Testis (tissue), 3 donors: Measurements from ENCODE around the gene SNX13. TPM values are rescaled to one million over a fixed set of nuclear protein-coding genes. Genes with fewer than 3 reads are reported as not detected.

Source experiments
- DNase-seq: peaks from one replicate; pipeline ENCODE4 v3.0.0-alpha.2; 2019
- H3K27ac ChIP-seq, 2 donors: fragments of 200-600 bp; sonication (generic); one replicate each; pipeline ENCODE4 v1.5.1; 2019
- H3K27me3 ChIP-seq: fragments of 200-600 bp; sonication (generic); one replicate; pipeline ENCODE4 v1.5.1; 2019
- H3K36me3 ChIP-seq: fragments of 200-600 bp; sonication (generic); one replicate; pipeline ENCODE4 v1.5.1; 2017; ENCODE audit warnings: low read depth; ENCODE audit errors: missing control alignments
- H3K4me1 ChIP-seq: fragments of 200-600 bp; sonication (generic); one replicate; pipeline ENCODE4 v1.5.1; 2019
- H3K4me3 ChIP-seq, 2 donors: fragments of 200-600 bp; sonication (generic); one replicate each; pipeline ENCODE4 v1.5.1; 2017 to 2019
- H3K9me3 ChIP-seq: fragments of 200-600 bp; sonication (generic); one replicate; pipeline ENCODE4 v1.5.1; 2017
- CTCF ChIP-seq, 3 experiments: fragments of 450-650 bp in 2 of 3; fragments of 200-600 bp in 1 of 3; sonication (generic) in 1 of 3; IDR thresholded peaks; one replicate each; pipeline ENCODE4 v1.5.1; 2016 to 2019; ENCODE audit warnings: antibody characterized with exemption in 3 of 3, mild to moderate bottlenecking in 2 of 3, moderate library complexity in 1 of 3
- POLR2A ChIP-seq: fragments of 450-650 bp; IDR thresholded peaks from one replicate; pipeline ENCODE4 v1.6.1; 2017; ENCODE audit warnings: antibody characterized with exemption, mild to moderate bottlenecking, moderate library complexity
- WGBS, 2 donors: methylation state at CpG; one replicate each; pipeline ENCODE4 v1.1.5; 2018; 5-methylcytosine and 5-hydroxymethylcytosine counted together
- intact Hi-C: fragments of 100-400 bp; cut with DNase I; formaldehyde crosslinking; loops from one replicate; pipeline ENCODE4 v1.15.1; 2023; ENCODE audit warnings: low total_unique reads
- polyA plus RNA-seq: library from polyadenylated mRNA; stranded (reverse); fragments of 350-450 nt; fragmentation: Illumina TruSeq; extraction: RNeasy Lipid Tissue Mini Kit (QIAGEN cat#74804); gene quantifications from one replicate; pipeline ENCODE4 v1.2.3, GENCODE V29; 2014; ENCODE audit warnings: low read depth, low replicate concordance; ENCODE audit not compliant: insufficient read depth
- total RNA-seq, 2 donors: library from RNA; depleted of rRNA; stranded (reverse); fragments of >200 nt; gene quantifications; one replicate each; pipeline ENCODE4 v1.2.3, GENCODE V29; 2016

The SNX13 gene
- total and polyA plus RNA-seq, 3 donors from 2014 or later = 37.0 to 73.5 (median 61.8) TPM

DNA sequence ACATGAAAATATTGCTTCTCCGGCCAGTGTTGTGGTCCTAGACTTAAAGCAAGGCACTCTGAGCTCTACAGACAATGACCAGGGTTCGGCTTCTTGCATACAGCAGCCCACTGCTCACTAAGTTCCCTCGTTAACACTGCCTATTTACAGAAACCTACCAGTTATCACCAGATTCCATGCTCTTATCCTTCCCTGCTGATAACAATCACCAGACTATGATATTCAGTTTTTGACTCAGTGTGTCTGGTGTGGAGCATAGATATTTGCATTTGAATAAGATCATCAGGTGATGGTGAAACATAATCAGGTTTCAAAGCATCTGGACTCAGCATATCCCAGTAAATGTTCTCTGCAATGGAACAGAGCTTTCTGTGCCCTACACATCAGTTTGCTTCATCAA, 182.3 kb downstream of the SNX13 start:
- no peaks in the 10 kb centered on the region for H3K27me3 ChIP-seq
- 86 to 89% methylated on average over 3 of the region's 3 CpGs for WGBS, 2 donors
- intact Hi-C loops = no loop called here

DNA sequence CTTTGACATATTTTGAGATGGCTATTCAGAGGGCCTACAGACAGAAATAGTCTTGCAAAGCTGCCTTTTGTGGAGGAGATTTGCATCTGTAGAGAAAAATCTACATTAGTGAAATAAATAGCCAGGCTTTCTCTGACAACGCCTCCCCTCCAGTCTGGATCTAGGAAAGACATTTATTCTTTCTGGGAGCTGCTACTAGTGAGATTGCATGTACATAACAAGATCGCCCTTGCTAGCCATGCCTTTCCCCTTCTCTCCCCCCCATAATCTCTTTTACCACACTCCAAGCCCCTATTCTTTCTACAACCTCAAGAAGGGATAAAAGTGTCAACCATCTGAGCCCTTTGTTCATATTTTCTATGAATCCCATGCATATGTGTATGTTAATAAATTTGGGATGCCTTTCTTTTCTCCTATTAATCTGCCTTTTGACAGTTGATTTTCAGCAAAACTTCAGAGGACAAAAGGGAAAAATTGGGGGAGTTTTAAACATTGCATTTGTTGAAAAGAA, 194.2 kb downstream of the SNX13 start:
- Histone ChIP-seq H3K4me3 (no peak overlapping the region), H3K4me1 (no peaks in the 10 kb centered on the region), H3K9me3 (no peaks in the 10 kb centered on the region), H3K36me3 (no peaks in the 10 kb centered on the region), H3K27ac (no peak overlapping the region), H3K27me3 (no peaks in the 10 kb centered on the region)
- DNase-seq = no peak
- intact Hi-C loops = no loop called here
- WGBS, 2 donors = 73 to 81% methylated on average over 2 of the region's 2 CpGs
- TF ChIP-seq CTCF (IDR thresholded peaks at IDR 0.05) (no peak), POLR2A (no peak)

More for the DNA sequence above, 182.3 kb downstream of the SNX13 start:
- no peak for DNase-seq
- H3K36me3 ChIP-seq = no peaks in the 10 kb centered on the region
- no peaks in the 10 kb centered on the region for H3K4me1 ChIP-seq
- no peaks in the 10 kb centered on the region for H3K9me3 ChIP-seq
- no peak overlapping the region for H3K4me3 ChIP-seq
- H3K27ac ChIP-seq = no peak overlapping the region
- TF ChIP-seq CTCF (IDR thresholded peaks at IDR 0.05) = no peak

GRCh38 chr7:17745610-17746009, 194.7 kb downstream of the SNX13 start:
- Histone ChIP-seq H3K9me3 (no peaks in the 10 kb centered on the region), H3K27me3 (no peaks in the 10 kb centered on the region), H3K27ac (no peak overlapping the region), H3K4me3 (no peak overlapping the region), H3K36me3 (no peaks in the 10 kb centered on the region), H3K4me1 (no peaks in the 10 kb centered on the region)
- DNase-seq = no peak
- TF ChIP-seq CTCF (IDR thresholded peaks at IDR 0.05) (no peak), POLR2A (no peak)
- intact Hi-C loops = no loop called here

GRCh38 chr7:17743316-17743715, 197.0 kb downstream of the SNX13 start:
- no peaks in the 10 kb centered on the region for H3K4me1 ChIP-seq
- no peaks in the 10 kb centered on the region for H3K36me3 ChIP-seq
- H3K9me3 ChIP-seq = no peaks in the 10 kb centered on the region
- TF ChIP-seq POLR2A (no peak), CTCF (IDR thresholded peaks at IDR 0.05) (no peak)
- H3K27me3 ChIP-seq = no peaks in the 10 kb centered on the region
- DNase-seq = no peak
- intact Hi-C loops = no loop called here
- H3K4me3 ChIP-seq = no peak overlapping the region
- H3K27ac ChIP-seq = no peak overlapping the region
- 54% methylated on average over 3 of the region's 3 CpGs for WGBS, 2 donors

GRCh38 chr7:17741426-17741825, 198.9 kb downstream of the SNX13 start:
- intact Hi-C loops = no loop called here
- Histone ChIP-seq H3K4me3 (no peak overlapping the region), H3K27me3 (no peaks in the 10 kb centered on the region), H3K9me3 (no peaks in the 10 kb centered on the region), H3K4me1 (no peaks in the 10 kb centered on the region), H3K36me3 (no peaks in the 10 kb centered on the region), H3K27ac (no peak overlapping the region)
- DNase-seq = no peak
- TF ChIP-seq CTCF (IDR thresholded peaks at IDR 0.05) = no peak
- TF ChIP-seq POLR2A = no peak
- 80 to 84% methylated on average over 2 of the region's 2 CpGs for WGBS, 2 donors
